ENCODE data around the gene STAC3. TPM values are rescaled to one million over a fixed set of nuclear protein-coding genes. Genes with fewer than 3 reads are reported as not detected.

Gene STAC3
- total and polyA plus RNA-seq, 9 of the 15 experiments (the other 6 are each of a cell fraction or from before 2014, with no cell fraction given): 0.45 to 6.4 (median 3.3) TPM

- TF ChIP-seq REST (IDR thresholded peaks at IDR 0.05; ENCODE audit: borderline replicate concordance): peak; percentile 35; the same call in 1 of the 2 replicates
- no peak for TF ChIP-seq REST (CRISPR knock-in tag; IDR thresholded peaks at IDR 0.05; ENCODE audit: low read depth)
- TF ChIP-seq TCF15 (CRISPR knock-in tag; IDR thresholded peaks at IDR 0.05): no peak
- TF ChIP-seq CHAMP1 (IDR thresholded peaks at IDR 0.05): no peak
- TF ChIP-seq ETS2 (tag; IDR thresholded peaks at IDR 0.05; ENCODE audit: borderline replicate concordance, poor library complexity, severe bottlenecking): no peak
- TF ChIP-seq SAFB2 (IDR thresholded peaks at IDR 0.05; ENCODE audit: borderline replicate concordance, low read depth, low read length, severe bottlenecking): no peak
- no peak for TF ChIP-seq RBM25 (IDR thresholded peaks at IDR 0.05; ENCODE audit: low read depth, low read length, severe bottlenecking)
- TF ChIP-seq GATAD2A (IDR thresholded peaks at IDR 0.05): peak; percentile 50
- no peak for TF ChIP-seq TCFL5 (CRISPR knock-in tag; conservative IDR thresholded peaks at IDR 0.05)
- TF ChIP-seq HMGN3 (IDR thresholded peaks at IDR 0.05; ENCODE audit: borderline replicate concordance, extremely low read depth, insufficient read length, low read depth, low read length): peak; percentile 31
- peak; percentile 77 for TF ChIP-seq CREBBP (IDR thresholded peaks at IDR 0.05; ENCODE audit: low read depth, low read length)
- 0 out of 2 replicates have a peak, but pooled peaks have one; percentile 18 for TF ChIP-seq RB1 (IDR thresholded peaks at IDR 0.05; ENCODE audit: low read depth)
- peak; percentile 37; the same call in 1 of the 2 replicates for TF ChIP-seq POLR2AphosphoS2 (IDR thresholded peaks at IDR 0.05; ENCODE audit: low read length)
- TF ChIP-seq SAFB (IDR thresholded peaks at IDR 0.05; ENCODE audit: borderline replicate concordance, low read depth, low read length): no peak
- no peak for TF ChIP-seq ZNF263 (CRISPR knock-in tag; IDR thresholded peaks at IDR 0.05; ENCODE audit: borderline replicate concordance)
- TF ChIP-seq OTX1 (CRISPR knock-in tag; IDR thresholded peaks at IDR 0.05): no peak
- no peak for TF ChIP-seq BMI1 (IDR thresholded peaks at IDR 0.05; ENCODE audit: low read length)
Observed at GRCh38 chr12:57242691-57243454, 8.1 kb downstream of the STAC3 start (continued).
